ENCODE measurements around the gene UGT1A6.

Gene UGT1A6

GRCh38 chr2:233764264-233764663 lies 71.6 kb downstream of the UGT1A6 start:
- DNase-seq (ENCODE audit: low read depth in 1 of 2, low spot score in 1 of 2), result no peak

GRCh38 chr2:233764761-233765160 lies 72.1 kb downstream of the UGT1A6 start:
- no peak for DNase-seq (ENCODE audit: low read depth in 1 of 2, low spot score in 1 of 2)

DNA sequence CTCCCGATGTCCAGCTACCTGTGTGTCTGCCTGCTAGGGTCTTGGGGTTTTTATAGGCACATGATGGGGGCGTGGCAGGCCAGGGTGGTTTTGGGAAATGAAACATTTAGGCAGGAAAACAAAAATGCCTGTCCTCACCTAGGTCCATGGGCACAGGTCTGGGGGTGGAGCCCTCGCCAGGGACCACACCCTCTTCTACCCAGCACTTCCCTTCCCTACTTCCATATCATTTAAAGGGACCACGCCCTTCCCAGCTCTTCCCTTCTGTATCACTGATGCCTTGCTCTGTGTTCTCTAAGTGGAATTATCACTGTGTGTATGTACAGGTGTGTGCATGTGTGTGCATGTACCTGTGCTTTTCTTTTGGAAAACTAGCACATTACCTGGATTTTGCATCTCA lies 73.7 kb downstream of the UGT1A6 start:
- DNase-seq (ENCODE audit: low read depth in 1 of 2, low spot score in 1 of 2), result no peak

DNA sequence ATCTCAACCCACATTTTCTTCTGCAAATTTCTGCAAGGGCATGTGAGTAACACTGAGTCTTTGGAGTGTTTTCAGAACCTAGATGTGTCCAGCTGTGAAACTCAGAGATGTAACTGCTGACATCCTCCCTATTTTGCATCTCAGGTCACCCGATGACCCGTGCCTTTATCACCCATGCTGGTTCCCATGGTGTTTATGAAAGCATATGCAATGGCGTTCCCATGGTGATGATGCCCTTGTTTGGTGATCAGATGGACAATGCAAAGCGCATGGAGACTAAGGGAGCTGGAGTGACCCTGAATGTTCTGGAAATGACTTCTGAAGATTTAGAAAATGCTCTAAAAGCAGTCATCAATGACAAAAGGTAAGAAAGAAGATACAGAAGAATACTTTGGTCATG lies 75.4 kb downstream of the UGT1A6 start:
- no peak for DNase-seq (ENCODE audit: low read depth in 1 of 2, low spot score in 1 of 2)

DNA sequence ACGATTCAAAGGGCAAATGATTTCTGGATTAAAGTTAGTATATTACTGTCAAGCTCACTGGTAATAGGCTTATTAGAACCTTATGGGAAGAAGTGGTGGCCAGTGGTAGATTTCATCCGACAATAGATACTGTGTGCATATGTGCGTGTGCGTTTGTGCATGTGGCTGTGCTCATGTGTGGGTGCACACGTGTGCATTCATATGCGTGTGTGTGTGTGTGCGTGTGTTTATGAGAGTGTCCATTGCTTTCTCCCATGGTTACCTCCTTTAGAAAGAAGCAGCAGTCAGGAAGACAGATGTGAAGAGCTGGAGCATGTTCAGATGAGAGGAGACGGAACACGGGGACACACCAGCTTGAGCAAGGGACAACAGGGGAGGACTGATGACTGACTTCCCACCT lies 76.6 kb downstream of the UGT1A6 start:
- no peak for DNase-seq (ENCODE audit: low read depth in 1 of 2, low spot score in 1 of 2)

- no peak for DNase-seq (ENCODE audit: low read depth in 1 of 2, low spot score in 1 of 2)
These were observed 79.5 kb downstream of the UGT1A6 start for GRCh38 chr2:233772153-233772552.

DNA sequence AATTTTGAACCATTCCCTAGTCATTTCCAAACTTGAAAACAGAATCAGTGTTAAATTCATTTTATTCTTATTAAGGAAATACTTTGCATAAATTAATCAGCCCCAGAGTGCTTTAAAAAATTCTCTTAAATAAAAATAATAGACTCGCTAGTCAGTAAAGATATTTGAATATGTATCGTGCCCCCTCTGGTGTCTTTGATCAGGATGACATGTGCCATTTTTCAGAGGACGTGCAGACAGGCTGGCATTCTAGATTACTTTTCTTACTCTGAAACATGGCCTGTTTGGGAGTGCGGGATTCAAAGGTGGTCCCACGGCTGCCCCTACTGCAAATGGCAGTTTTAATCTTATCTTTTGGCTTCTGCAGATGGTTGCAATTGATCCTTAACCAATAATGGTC lies 79.9 kb downstream of the UGT1A6 start:
- DNase-seq (ENCODE audit: low read depth in 1 of 2, low spot score in 1 of 2), result no peak

GRCh38 chr2:233773854-233774253 lies 81.2 kb downstream of the UGT1A6 start:
- no peak for DNase-seq (ENCODE audit: low read depth in 1 of 2, low spot score in 1 of 2)

GRCh38 chr2:233775414-233775813 lies 82.7 kb downstream of the UGT1A6 start:
- no peak for DNase-seq (ENCODE audit: low read depth in 1 of 2, low spot score in 1 of 2)

DNA sequence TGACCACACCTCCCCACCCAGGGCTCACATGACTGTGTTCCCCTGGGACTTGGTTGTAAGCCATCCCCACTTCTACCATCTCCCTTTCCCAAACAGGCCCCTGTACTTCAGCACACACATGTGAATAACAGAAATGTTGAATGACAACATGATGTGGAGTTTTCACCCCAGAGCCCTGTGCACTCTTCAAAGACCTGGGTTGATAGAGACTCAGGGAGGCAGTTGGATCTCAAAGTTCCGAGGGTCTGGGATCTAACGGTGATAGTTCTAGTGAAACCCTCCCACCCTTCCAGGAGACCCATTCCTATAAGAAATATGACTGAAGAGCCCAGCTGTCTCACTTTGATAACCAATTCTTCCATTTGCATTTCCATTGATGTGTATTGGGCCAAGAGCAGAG lies 85.3 kb downstream of the UGT1A6 start, which contains the start of gene MROH2A:
Gene MROH2A (plus strand): TSS at position 301 of the 400 bp plus-strand sequence. CDS start 1,029 bp downstream, outside the sequence.
- no peak for DNase-seq (ENCODE audit: low read depth in 1 of 2, low spot score in 1 of 2)

- no peak for DNase-seq (ENCODE audit: low read depth in 1 of 2, low spot score in 1 of 2)
These were observed 87.0 kb downstream of the UGT1A6 start for GRCh38 chr2:233779722-233780121.

DNA sequence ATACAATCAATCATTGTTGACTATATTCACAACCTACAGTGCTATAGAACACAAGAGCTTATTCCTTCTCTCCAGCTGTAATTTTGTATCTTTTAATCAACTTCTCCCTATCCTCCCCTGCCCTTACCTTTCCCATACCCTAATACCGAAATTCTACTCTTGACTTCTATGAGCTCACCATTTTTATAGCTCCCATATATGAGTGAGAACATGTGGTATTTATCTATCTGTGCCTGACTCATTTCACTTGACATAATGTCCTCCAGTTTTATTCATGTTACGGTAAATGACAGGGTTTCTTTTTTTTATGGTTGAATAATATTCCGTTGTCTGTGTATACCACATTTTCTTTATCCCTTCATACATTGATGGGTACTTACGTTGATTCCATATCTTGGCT lies 88.1 kb downstream of the UGT1A6 start:
- no peak for DNase-seq (ENCODE audit: low read depth in 1 of 2, low spot score in 1 of 2)

- no peak for DNase-seq (ENCODE audit: low read depth in 1 of 2, low spot score in 1 of 2)
These were observed 96.9 kb downstream of the UGT1A6 start for GRCh38 chr2:233789554-233789953.

GRCh38 chr2:233791151-233791882 lies 98.6 kb downstream of the UGT1A6 start:
- DNase-seq (ENCODE audit: low read depth in 1 of 2, low spot score in 1 of 2), result no peak

- DNase-seq (ENCODE audit: low read depth in 1 of 2, low spot score in 1 of 2), result no peak
These were observed 99.2 kb downstream of the UGT1A6 start for GRCh38 chr2:233791883-233792329.

DNA sequence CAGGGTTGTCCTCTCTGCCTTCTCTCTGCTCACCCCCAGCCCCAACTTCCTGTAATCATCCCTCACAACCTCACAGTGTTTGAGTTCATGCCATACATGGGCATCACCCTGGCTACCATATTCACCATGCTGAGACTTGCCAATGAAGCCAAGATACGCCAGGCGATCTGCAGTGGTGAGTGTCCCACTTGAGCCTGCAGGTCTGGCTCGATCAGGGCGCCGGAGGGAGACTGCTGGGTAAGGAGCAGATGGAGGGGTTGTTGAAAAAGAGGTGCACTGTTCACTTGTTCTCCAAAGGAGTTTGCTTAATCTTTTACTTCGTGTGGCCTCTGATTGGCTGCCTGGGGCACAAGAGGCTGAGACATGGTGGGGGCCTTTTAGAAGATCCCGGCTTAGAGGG lies 100.0 kb downstream of the UGT1A6 start:
- DNase-seq (ENCODE audit: low read depth in 1 of 2, low spot score in 1 of 2), result no peak

DNA sequence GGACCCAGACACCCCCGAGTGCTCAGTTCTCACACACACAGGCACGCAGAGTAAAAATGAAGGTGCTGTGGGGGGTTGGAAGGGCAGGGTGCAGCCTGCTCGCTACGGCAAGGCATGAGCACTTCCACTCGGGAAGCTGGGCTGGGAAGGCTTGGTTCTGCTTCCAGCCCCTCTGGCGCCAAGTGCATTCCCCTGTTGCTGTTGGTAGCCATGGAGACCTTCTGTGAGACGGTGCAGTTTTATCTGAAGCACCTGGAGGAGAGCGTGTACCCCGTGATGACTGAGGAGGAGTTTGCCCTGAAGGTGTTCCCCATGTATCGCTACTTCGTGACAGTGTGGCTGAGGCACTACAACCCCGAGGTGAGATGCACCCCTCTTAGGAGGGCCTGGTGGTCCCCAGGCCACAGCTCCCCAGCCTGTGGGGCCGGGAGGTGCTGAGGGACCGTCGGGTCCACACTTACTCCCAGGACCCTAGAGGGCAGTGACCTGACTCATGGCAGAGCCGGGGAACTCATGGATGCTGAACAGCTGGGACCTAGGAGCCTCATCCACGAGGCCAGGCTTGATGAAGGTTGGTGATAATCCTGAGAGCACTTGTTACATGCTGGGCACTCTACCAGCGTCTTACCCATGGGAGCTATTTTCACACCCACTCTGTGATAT lies 100.9 kb downstream of the UGT1A6 start:
- no peak for DNase-seq (ENCODE audit: low read depth in 1 of 2, low spot score in 1 of 2)

- DNase-seq (ENCODE audit: low read depth in 1 of 2, low spot score in 1 of 2), result no peak
These were observed 101.5 kb downstream of the UGT1A6 start for GRCh38 chr2:233794128-233794658.

- DNase-seq (ENCODE audit: low read depth in 1 of 2, low spot score in 1 of 2), result no peak
These were observed 103.1 kb downstream of the UGT1A6 start for GRCh38 chr2:233795735-233796171.

GRCh38 chr2:233796254-233796653 lies 103.6 kb downstream of the UGT1A6 start:
- no peak for DNase-seq (ENCODE audit: low read depth in 1 of 2, low spot score in 1 of 2)

DNA sequence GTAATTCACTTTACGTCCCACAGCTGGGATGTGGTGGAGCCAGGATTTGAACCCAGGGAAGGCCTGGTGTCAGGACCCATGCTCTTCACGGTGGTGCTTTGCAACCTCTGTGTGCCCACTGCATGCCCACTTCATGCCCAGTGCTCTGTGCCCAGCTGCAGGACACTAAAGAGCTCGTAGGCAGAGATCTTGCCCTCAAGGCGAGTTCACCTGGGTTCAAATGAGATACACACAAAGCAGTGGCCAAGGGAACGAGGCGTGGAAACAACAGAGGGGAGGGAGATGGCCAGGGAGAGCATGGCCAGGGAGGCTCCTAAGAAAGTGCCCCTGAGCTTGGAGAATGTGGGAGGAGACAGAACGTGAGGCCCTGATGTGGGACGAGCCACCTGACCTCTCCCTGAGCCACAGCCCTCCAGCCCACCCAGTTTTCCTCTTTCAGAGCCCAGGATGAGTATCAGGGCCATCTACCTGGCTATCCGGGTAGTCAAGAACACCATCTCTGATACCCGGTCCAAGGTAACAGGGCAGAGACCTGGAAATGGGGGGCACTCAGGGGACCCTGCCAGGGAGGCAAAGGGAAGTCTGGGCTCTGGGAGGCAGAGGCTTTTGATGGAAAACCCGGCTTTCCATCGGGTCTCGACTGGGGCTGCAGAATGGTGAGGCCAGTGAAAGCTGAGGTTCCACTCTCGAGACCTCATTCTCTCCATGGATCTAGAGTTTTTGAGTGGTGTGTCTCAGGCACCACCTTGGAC lies 105.8 kb downstream of the UGT1A6 start:
- DNase-seq (ENCODE audit: low read depth in 1 of 2, low spot score in 1 of 2), result no peak

Measured in activated CD4-positive, alpha-beta T cell treated with anti-CD3 and anti-CD28 coated beads, Interleukin-2, amount 50 U/mL, for 24 hours (primary cell).